Measurements from ENCODE around the gene FAM222B.
A peak's percentile ranks its signal among the peaks of the same experiment; 100 is the strongest.
"Not testable (repeated sequence)": the region's sequence is repeated elsewhere in the genome, so short reads cannot be mapped to it uniquely, and the experiment has no call there.

FAM222B gene

DNA sequence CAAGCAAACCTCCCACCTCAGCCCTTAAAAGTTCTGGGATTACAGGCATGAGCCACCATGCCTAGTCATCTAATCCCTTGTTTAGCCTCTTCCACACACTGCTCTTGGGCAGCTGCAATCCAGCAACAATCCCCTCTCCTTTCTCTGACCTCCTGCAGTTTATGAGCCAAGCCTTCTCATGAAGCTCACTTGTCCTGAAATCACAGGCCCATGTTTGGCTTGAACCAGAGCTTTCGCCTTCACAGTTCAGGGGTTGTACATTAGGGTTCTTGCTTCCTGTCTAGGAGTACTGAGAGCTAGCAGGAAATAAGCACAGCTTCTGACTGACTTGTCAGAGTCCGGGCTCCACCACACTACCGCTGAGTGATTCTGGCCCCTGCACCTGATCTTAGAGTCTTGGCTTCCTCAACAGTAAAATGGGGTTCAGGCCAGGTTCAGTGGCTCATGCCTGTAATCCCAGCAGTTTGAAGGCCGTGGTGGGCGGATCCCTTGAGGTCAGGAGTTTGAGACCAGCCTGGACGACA lies 28.5 kb upstream of the FAM222B start:
- DNase-seq, result peak; percentile 77

DNA sequence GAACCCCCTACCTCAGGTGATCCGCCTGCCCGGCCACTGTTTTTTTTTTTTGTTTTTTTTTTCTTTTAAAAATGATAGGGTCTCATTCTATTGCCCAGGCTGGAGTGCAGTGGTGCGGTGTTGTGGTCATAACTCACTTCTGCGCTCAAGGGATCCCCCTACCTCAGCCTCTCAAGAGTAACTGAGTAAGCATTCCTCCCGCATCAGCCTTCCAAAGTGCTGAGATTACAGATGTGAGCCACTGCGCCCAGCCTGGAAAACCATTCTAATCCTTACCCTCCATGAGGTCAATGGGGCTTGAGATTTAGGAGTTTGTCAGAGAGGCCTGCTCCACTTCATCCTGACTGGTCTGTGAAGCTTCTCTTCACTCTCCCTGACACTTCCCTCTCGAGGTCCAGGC lies 24.7 kb upstream of the FAM222B start:
- no peak for DNase-seq

DNA sequence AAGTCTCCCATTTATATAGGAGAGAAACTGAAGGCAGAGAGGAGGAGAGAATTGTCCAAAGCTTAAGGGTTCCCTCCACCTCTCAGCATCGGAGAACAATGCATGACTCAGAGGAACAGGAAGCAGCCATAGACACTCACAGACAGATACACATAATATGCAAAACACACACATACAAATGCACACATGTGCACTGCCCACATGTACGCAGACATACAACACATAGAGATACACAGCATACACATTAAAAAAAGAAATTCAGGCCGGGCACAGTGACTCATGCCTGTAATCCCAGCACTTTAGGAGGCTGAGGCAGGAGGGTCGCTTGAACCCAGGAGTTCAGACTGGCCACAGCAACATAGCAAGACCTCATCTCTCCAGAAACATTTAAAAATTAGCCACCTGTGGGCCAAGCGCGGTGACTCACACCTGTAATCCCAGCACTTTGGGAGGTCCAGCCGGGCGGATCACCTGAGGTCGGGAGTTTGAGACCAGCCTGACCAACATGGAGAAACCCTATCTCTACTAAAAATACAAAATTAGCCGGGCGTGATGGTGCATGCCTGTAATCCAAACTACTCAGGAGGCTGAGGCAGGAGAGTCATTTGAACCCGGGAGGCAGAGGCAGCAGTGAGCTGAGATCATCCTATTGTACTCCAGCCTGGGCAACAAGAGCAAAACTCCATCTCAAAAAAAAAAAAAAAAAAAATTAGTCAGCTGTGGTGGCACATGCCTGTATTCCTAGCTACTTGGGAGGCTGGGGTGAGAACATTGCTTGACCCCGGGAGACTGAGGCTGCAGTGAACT lies 23.6 kb upstream of the FAM222B start:
- no peak for DNase-seq

DNA sequence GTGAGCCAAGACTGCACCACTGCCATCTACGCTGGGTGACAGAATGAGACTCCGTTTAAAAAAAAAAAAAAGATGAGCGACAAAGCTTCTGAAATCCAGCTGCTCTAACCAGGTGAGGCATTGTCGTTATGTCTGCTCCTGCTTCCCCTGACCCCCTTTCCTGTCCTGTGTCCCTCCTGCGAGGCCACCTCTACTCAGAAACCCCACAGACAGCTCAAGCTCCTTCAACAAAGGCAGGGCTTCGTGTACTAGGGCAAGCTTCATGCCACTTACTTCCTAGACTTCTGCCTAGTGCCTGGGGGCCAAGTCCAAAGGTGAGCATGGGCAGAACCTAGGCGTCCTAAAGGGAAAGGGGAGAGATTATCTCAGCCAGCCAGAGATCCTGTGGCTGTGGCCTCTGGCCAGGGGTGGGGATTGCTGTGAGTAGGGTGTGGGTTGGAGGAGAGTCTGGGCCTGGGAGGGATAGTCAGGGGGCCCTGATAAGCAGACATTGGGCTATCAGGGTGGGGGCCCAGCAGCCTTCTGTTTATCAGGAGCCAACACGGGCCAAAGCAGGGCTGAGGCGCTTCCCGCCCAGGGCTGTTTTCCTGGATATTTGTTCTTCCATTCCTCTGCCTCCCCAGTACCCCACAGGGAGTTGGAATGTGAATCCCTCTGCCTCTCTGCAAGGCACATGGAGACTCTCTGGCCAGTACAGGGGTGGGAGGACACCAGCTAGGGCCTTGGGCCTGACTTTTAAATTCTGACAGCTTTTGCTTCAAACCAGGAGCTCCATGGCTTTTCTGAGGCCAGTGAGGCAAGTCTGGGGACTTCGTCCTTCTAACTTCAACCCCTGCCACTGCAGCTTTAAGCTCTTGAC lies 22.6 kb upstream of the FAM222B start:
- DNase-seq, result no peak

DNA sequence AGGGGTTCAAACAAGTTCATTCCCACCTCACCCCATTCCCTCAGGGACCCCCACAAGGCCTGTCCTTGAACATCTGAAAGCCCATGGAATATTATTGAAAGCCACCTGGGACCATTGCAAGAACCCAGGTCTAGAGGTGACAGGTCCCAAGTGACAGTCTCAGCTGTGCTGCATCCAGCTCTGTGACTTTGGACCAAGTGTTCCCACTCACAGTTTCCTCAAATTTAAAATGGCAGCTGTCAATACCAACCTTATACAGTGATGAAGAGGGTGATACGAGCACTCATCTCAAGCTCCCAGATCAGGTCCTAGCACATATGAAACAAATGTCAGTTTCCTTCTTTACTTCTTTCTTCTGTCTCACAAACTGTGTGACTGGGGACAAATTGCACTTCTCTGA lies 21.4 kb upstream of the FAM222B start:
- DNase-seq, result no peak

DNA sequence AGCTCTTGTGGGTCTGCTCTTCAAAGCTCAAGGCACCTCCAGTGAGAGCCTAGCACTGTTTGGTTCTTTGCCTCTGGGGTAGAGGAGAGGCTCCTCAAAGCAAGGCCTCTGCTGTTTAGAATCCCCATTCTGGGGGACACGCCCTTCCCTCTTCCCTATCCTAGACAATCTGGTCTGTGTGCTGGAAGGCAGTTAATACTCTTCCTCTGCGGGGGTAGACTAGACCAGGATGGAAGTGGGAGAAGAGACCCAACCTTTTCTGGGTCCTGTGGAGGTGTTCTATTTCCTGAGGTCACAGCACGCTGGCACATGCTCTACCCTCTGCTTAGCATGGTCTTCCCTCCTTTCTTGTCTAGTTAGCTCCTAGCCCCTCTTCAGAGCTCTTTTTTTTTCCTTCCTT lies 20.0 kb upstream of the FAM222B start:
- no peak for DNase-seq

DNA sequence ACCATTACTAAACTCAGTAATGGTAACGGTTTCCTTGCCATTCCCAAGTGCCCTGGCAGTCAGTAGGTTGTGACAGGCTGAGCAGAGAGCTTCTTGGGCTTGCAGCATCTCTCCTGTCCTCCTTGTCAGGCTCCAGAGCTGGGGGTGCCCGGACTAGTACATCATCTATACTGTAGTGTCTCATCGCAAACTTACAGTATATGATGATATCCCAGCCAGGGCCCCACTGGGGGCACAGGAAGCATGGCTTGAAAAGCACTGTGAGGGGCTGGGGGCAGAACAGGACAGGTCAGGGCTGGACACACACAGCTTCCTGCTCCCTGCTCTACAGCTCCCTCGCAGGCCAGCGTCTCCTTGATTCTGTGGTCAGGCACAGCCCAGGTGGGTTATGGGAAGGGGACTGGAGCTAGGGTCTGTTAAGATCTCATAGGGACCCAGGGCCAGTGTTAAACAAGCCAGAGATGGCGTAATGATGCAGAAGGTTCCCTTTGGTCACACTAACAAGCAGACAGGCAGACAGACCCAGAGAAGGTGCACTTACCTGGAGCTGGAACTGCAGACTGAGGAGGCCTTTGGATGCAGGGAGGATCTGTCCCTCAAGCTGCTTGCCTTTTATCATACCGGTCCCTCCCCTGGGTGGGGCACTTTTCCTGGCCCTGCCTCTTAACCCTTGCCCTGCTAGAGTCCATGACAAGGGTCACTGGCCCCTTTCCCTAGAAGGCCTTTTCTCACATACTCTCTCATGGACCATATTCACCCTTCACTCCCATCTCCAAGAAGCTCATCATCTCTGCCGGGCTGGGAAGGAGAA lies 19.0 kb upstream of the FAM222B start:
- DNase-seq, result no peak

DNA sequence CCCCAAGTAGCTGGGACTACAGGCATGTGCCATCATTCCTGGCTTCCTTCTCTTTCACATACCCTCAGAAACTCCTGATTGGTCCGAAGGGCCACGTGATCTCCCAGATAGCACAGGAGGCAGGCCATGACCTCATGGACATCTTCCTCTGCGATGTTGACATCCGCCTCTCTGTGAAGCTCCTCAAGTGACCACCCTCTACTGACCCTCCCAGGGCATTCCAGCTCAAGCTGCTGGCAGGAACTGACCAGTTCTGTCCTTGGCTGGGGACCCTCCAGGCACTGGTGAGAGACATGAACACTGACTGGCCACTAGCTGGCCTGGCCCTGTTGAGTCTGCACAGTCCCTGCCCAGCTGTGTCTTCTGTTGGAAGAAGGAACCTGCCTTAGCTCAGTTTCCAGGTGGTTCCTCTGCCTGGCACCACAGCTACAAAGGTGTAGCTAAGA lies 17.8 kb upstream of the FAM222B start:
- no peak for DNase-seq

DNA sequence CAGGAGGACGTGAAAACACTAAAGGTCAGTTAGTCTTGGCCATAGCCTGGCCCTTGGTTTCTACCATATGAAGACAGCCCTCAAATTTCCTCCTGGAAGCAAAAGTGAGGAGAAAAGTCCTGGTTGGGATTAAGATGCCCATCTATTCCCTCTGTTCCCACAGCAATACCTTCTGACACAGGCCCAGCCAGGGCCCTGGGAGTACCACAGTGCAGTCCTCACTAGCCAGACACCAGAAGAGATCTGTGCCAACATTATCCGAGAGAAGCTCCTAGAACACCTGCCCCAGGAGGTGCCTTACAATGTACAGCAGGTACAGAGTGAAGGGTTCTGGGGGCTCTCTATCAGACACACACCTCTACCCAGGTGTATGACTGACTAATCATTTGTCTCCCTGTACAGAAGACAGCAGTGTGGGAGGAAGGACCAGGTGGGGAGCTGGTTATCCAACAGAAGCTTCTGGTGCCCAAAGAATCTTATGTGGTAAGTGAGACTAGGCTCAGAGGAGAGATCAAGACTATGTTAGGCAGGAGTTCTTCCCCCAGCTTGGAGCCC lies 16.3 kb upstream of the FAM222B start:
- no peak for DNase-seq

DNA sequence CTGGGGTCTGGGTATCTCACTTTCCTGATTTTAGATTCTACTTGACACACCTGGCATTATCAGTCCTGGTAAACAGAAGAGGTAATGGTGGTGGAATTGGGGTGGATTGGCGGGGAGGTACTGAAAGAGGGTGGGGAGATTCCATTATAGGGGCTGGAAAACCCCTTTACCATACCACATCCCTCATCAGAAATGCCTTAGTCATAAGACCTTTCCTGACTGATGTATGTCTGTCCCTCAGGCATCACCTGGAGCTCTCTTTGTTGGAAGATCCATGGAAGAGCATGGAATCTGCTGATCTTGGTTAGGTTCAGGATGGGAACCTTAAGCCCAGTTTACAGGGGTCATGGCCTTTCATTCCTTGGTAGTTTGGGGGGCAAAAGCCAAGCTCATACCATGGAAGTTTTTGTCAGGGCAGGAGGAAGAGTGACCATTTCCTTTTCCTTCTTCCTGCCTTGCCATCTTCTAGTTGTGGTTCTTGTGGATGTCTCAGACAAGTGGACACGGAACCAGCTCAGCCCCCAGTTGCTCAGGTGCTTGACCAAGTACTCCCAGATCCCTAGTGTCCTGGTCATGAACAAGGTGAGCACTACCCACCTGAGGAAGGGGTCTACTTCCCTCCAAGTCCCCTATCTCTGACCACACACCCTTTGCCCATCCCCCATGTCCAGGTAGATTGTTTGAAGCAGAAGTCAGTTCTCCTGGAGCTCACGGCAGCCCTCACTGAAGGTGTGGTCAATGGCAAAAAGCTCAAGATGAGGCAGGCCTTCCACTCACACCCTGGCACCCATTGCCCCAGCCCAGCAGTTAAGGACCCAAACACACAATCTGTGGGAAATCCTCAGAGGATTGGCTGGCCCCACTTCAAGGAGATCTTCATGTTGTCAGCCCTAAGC lies 15.6 kb upstream of the FAM222B start:
- no peak for DNase-seq

DNA sequence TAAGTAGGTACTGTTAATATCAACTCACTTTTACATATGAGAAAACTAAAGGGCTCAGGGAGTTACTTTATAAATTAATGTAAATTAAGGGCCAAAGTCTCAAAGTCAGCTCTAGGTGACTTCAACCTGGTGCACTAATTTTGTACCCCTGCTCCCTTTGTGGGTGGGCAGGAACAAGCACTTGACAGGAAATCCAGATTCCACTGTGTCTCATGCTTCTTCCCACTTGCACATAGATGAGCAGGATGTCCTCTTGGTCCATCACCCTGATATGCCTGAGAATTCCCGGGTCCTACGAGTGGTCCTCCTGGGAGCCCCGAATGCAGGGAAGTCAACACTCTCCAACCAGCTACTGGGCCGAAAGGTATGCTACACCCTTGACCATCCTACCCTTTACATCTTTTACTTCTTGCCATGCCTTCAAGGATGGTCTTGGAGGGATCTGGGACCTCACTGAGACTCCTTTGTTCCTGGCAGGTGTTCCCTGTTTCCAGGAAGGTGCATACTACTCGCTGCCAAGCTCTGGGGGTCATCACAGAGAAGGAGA lies 13.5 kb upstream of the FAM222B start:
- DNase-seq, result no peak

DNA sequence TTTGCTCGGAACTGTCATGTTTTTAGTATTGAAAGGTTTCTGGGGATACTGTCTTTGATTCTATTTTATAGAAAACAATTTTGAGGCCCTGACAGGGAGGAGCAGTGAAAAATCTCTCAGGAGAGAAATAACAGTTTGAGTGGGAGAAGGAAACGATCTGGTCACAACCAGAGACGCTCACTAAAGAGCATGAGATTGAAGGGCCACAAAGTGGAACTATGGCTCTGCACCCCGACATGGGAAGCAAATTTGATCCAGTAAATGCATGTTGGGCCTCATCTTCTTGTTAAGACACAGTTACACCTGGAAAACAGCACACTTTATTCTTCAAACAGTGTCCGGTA lies 12.7 kb upstream of the FAM222B start:
- no peak for DNase-seq

DNA sequence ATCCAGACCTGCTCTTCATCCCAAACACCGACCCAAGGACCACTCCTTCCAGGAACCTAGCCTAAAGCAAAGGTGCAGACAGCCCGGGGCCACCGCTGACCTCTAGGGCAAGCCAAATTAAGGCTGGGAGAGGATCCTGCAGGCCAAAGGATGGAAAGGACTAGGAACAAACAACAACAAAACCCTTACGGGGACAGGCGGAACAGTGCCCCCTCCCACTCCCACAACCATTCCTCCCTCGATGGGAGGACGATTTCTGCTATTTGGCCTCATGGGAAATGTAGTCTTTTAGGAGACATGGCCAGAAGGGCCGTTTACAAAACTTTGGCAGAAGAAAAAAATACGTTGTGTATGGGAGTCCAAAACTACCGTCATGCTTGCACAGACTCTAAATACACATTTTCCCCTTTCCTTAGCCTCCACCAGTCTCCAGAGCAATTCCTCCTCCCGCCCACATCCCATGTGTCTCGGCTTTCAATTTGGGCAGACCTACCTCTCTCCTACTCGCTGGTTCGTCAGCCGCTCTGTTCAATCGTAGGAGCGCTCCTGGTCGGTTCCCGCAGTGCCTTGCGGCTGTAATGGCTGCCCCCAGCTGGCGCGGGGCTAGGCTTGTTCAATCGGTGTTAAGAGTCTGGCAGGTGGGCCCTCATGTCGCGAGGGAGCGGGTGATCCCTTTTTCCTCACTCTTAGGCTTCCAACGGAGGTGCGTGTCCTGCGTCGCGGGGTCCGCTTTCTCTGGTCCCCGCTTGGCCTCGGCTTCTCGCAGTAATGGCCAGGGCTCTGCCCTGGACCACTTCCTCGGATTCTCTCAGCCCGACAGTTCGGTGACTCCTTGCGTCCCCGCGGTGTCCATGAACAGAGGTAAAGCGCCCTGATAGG lies 12.1 kb upstream of the FAM222B start, which contains the start of gene ERAL1:
Gene ERAL1 (plus strand): TSS at position 560 of the 879 bp plus-strand sequence. CDS start 19 bp downstream, at position 579.
- peak; percentile 90 for DNase-seq

DNA sequence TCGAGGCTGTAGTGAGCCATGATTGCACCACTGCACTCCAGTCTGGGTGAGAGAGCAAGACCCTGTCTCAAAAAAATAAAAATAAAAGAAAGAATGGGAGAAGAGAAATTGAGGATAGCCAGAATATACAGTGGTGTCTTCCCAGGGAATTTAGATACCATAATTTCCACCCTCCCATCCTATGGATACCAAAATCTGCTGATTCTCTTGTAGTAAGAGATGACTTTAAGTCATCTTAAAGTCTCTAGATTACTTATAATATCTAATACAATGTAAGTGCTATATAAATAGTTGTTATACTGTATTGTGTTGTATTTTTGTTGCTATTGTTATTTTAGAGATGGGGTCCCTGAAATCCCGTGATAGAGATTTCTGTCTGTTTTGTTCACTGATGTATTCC lies 10.7 kb upstream of the FAM222B start:
- DNase-seq, result no peak

DNA sequence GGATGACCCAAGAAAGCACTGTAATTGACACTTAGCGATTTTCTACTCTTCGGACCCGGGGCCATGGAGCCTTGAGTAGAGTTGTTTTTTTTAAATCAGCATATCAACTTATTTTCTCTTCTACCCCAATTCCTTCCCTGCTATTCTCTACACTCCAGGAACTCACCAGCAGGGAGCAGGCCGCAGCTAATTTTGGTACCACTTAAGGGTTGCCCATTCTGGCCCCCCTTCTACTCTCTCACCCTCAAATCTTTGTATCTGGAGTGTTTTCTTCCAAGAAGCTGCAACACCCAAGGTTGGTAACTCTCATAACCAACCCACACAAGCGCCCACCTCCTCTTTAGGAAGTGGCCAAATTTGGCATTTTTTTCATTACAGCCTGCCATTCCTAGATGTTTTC lies 6.7 kb upstream of the FAM222B start:
- no peak for DNase-seq

DNA sequence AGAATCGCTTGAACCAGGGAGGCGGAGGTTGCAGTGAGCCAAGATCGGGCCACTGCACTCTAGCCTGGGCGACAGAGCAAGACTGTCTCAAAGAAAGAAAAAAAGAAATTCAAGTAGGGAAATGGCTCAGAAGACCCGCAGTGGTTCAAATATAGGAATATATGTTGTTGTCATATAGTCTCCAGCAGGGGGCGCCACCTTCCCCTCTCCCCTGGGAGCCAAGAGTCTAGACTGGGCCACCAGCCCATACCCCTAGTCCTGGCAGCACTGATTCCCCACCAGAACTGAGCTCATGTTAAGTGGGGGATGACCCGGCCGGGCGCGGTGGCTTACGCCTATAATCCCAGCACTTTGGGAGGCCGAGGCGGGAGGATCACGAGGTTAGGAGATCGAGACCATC lies 6.1 kb upstream of the FAM222B start:
- peak; percentile 52 for DNase-seq

DNA sequence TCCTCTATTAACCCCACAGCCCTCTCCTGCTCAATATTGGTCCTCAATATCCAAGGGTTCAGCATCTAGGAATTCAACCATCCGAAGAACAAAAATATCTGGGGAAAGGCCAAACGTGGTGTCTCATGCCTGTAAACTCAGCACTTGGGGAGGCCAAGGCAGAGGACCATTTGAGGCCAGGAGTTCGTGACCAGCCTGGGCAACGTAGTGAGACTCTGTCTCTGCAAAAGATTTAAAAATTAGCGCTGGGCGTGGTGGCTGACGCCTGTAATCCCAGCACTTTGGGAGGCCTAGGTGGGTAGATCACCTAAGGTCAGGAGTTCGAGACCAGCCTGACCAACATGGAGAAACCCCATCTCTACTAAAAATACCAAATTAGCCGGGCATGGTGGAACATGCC lies 4.1 kb upstream of the FAM222B start:
- not testable (repeated sequence) for DNase-seq

DNA sequence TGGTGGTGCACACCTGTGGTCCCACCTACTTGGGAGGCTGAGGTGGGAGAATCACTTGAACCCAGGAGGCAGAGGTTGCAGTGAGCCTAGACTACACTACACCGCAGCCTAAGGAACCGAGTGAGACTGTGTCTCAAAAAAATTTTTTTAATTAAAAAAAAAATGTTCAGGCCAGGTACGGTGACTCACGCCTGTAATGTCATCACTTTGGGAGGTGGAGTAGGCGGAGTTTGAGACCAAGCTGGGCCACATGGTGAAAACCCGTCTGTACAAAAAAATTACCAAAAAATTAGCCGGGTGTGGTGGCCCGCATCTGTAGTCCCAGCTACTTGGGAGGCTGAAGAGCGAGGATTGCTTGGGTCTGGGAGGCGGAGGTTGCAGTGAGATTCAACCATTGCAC lies 3.6 kb upstream of the FAM222B start:
- DNase-seq, result no peak

DNA sequence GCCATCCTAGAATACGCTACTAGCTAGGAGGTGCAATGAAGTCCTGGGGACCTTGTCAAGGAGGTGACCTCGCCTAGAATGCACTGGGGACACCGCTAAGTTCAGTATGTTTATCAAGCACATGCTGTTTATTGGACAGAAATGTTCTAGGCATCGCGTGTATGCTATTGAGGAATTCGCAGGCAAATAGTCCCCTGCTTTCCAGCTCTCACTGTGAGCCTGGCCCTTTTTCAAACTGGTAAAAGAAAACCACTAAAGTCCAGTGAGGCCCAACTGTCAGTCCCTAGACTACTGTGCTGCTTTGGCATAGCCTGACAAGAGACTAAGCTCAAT lies 1.2 kb upstream of the FAM222B start:
- no peak for DNase-seq

DNA sequence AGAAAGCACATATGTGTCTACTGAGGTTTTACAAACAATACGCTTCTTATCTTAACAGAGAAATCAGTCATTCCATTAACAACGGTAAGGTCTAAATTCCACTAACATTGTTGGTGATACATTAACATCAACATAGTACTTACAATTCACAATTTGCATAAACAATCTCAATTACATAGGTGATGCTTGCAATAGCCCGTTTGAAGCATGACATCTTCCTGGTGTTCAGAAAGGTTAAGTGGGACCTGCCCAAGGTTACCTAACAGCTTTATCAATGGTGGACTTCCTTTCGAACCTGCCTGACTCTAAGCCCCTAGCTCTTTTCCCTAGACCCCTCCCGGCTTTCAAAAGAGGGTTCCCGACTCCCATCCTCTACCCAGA lies 699 bp downstream of the FAM222B start:
- peak; percentile 9 for DNase-seq
